Upper lobe of left lung (tissue), 4 donors: ENCODE measurements around the gene RASA3.

Source experiments
- CTCF ChIP-seq, 6 experiments: fragments of 450-650 bp in 4 of 6; fragments of 200-600 bp in 2 of 6; sonication (generic) in 2 of 6; IDR thresholded peaks; one replicate each; pipeline ENCODE4 v1.5.1; 2016 to 2019; ENCODE audit warnings: antibody characterized with exemption in 6 of 6
- EP300 ChIP-seq, 4 donors: sonication (generic); formaldehyde crosslinking; IDR thresholded peaks; one replicate each; pipeline ENCODE4 v1.5.1; 2017; ENCODE audit warnings: antibody characterized with exemption in 4 of 4, control low read depth in 2 of 4

DNA sequence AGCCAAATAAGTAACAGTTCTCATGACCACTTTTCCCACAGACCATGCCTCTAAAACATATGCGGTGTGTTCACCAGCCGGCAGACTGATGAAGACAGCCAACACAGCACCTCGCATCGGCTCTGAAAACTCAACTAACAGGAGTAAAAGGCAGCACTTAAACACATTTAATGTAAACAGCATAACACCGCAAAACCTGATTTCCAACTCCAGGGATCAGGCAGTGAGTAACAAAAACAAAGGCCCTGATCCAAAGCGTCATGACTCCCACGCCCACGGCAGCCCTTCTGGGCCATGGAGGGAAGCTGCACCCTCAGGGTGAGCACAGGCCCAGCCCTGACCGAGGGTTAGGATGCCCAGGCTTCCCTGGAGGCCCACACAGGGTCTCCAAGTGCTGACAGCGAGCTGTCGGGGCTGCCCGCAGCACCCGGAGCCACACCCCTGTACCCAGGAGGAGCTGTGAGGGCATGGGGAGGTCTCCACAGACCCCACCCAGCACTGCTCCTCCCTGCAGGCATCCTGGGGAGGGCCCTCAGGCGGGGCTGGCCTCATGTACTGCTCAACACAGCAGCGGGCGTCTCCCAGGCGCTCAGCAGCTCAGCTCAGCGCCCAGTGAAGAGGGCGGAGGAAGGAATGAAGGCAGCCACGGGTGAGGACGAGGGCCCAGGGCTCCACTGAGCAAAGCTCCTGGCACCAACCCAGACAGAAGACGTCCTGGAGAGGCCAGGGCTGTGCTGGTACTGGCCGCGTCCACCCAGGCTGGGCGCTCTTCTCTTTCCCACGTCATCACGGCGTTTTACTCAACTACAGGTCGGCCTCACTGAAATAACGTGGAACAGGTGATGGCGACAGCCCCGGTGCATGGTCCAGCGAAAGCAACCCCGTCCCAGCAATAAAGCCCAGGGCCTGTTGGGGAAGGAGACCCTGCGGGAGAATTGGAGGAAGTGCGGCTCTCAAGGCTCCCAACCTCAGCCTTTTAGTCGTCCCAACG is 53.7 kb downstream of the RASA3 start:
- no peak for TF ChIP-seq EP300 (IDR thresholded peaks at IDR 0.05)
- TF ChIP-seq CTCF (IDR thresholded peaks at IDR 0.05), result no peak
